OCI-M2 (cell line): Measurements from ENCODE around the gene AP2B1.

ENCODE experiments used
- DNase-seq: peaks from one replicate; lab custom pipeline; 2025; ENCODE audit not compliant: unreplicated experiment; lab: John Stamatoyannopoulos, UW

The AP2B1 gene

GRCh38 chr17:35726953-35727460 lies 139.9 kb downstream of the AP2B1 start:
- no peak for DNase-seq

GRCh38 chr17:35727635-35728034 lies 140.5 kb downstream of the AP2B1 start:
- no peak for DNase-seq

GRCh38 chr17:35728551-35728950 lies 141.4 kb downstream of the AP2B1 start:
- no peak for DNase-seq

GRCh38 chr17:35729405-35729833 lies 142.3 kb downstream of the AP2B1 start:
- no peak for DNase-seq

- DNase-seq: no peak
These were observed 143.4 kb downstream of the AP2B1 start for GRCh38 chr17:35730400-35731005.

- no peak for DNase-seq
These were observed 144.3 kb downstream of the AP2B1 start, which contains the start of gene RASL10B for GRCh38 chr17:35731239-35731916. Gene RASL10B, plus strand, starts transcription at chr17:35731639. Its CDS starts 3,546 bp downstream, at chr17:35735185.

- no peak for DNase-seq
These were observed 145.0 kb downstream of the AP2B1 start for GRCh38 chr17:35731917-35732805.

- no peak for DNase-seq
These were observed 145.6 kb downstream of the AP2B1 start for GRCh38 chr17:35732806-35733136.

- no peak for DNase-seq
These were observed 146.2 kb downstream of the AP2B1 start for GRCh38 chr17:35733366-35733765.

GRCh38 chr17:35734396-35734795 lies 147.3 kb downstream of the AP2B1 start:
- DNase-seq: no peak

- DNase-seq: no peak
These were observed 148.1 kb downstream of the AP2B1 start for GRCh38 chr17:35735036-35735805.

GRCh38 chr17:35736236-35736635 lies 149.1 kb downstream of the AP2B1 start:
- no peak for DNase-seq

GRCh38 chr17:35738519-35739133 lies 151.5 kb downstream of the AP2B1 start:
- DNase-seq: no peak

GRCh38 chr17:35740216-35740615 lies 153.1 kb downstream of the AP2B1 start:
- no peak for DNase-seq

GRCh38 chr17:35740997-35741931 lies 154.1 kb downstream of the AP2B1 start:
- no peak for DNase-seq

GRCh38 chr17:35742496-35742895 lies 155.4 kb downstream of the AP2B1 start:
- DNase-seq: no peak

- no peak for DNase-seq
These were observed 155.9 kb downstream of the AP2B1 start for GRCh38 chr17:35742896-35743477.

GRCh38 chr17:35743626-35744328 lies 156.7 kb downstream of the AP2B1 start:
- no peak for DNase-seq
